Measurements from ENCODE around the gene SUGT1. TPM values are rescaled to one million over a fixed set of nuclear protein-coding genes. Genes with fewer than 3 reads are reported as not detected.

Gene SUGT1
- total and polyA plus RNA-seq, 2 of the 13 experiments (the other 11 are each of a cell fraction or from before 2014, with no cell fraction given), result 23.1 to 71.2 TPM

- in situ Hi-C loops (cut with HindIII; ENCODE audit: extremely low pct_ligation_motif_present, low pct_unique_long_range_greater_than_20kb), result loop anchor here (10.0 kb wide), 1 partner anchor 58 kb away; no protein-coding TSS in a partner anchor
- TF ChIP-seq JUND (CRISPR knock-in tag; IDR thresholded peaks at IDR 0.05) (no peak), NFE2 (CRISPR knock-in tag; IDR thresholded peaks at IDR 0.05) (no peak), BHLHE40 (IDR thresholded peaks at IDR 0.05; ENCODE audit: low read length) (no peak), ARID2 (CRISPR knock-in tag; IDR thresholded peaks at IDR 0.05; ENCODE audit: borderline replicate concordance) (no peak), RBM39 (IDR thresholded peaks at IDR 0.05; ENCODE audit: low read depth, low read length, poor library complexity, severe bottlenecking) (no peak), ZNF619 (CRISPR knock-in tag; IDR thresholded peaks at IDR 0.05) (no peak), ETS1 (CRISPR knock-in tag; IDR thresholded peaks at IDR 0.05) (no peak), HDAC6 (IDR thresholded peaks at IDR 0.05; ENCODE audit: low read depth, low read length) (no peak), CAMTA2 (CRISPR knock-in tag; IDR thresholded peaks at IDR 0.05; ENCODE audit: borderline replicate concordance) (no peak), AHR (CRISPR knock-in tag; IDR thresholded peaks at IDR 0.05) (no peak), ZNF83 (CRISPR knock-in tag; IDR thresholded peaks at IDR 0.05; ENCODE audit: borderline replicate concordance) (no peak), E2F5 (CRISPR knock-in tag; conservative IDR thresholded peaks at IDR 0.05) (no peak), MIER2 (CRISPR knock-in tag; IDR thresholded peaks at IDR 0.05) (no peak)
- TF ChIP-seq, protein P1, sequence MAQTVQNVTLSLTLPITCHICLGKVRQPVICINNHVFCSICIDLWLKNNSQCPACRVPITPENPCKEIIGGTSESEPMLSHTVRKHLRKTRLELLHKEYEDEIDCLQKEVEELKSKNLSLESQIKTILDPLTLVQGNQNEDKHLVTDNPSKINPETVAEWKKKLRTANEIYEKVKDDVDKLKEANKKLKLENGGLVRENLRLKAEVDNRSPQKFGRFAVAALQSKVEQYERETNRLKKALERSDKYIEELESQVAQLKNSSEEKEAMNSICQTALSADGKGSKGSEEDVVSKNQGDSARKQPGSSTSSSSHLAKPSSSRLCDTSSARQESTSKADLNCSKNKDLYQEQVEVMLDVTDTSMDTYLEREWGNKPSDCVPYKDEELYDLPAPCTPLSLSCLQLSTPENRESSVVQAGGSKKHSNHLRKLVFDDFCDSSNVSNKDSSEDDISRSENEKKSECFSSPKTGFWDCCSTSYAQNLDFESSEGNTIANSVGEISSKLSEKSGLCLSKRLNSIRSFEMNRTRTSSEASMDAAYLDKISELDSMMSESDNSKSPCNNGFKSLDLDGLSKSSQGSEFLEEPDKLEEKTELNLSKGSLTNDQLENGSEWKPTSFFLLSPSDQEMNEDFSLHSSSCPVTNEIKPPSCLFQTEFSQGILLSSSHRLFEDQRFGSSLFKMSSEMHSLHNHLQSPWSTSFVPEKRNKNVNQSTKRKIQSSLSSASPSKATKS (CRISPR knock-in tag; IDR thresholded peaks at IDR 0.05), result peak; percentile 65; the same call in 1 of the 2 replicates
- TF ChIP-seq, protein P2, sequence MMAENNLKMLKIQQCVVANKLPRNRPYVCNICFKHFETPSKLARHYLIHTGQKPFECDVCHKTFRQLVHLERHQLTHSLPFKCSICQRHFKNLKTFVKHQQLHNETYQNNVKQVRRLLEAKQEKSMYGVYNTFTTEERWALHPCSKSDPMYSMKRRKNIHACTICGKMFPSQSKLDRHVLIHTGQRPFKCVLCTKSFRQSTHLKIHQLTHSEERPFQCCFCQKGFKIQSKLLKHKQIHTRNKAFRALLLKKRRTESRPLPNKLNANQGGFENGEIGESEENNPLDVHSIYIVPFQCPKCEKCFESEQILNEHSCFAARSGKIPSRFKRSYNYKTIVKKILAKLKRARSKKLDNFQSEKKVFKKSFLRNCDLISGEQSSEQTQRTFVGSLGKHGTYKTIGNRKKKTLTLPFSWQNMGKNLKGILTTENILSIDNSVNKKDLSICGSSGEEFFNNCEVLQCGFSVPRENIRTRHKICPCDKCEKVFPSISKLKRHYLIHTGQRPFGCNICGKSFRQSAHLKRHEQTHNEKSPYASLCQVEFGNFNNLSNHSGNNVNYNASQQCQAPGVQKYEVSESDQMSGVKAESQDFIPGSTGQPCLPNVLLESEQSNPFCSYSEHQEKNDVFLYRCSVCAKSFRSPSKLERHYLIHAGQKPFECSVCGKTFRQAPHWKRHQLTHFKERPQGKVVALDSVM (CRISPR knock-in tag; IDR thresholded peaks at IDR 0.05), result peak; percentile 28; the same call in 1 of the 2 replicates
These were observed 306 bp downstream of the SUGT1 start for GRCh38 chr13:52652980-52653303.

More at GRCh38 chr13:52652980-52653303, 306 bp downstream of the SUGT1 start:
- Histone ChIP-seq H3K9me3 (ENCODE audit: low read length) (no peaks in the 10 kb centered on the region), H3K4me3 (replicated peaks in 1 of 3; ENCODE audit: insufficient read depth in 1 of 3, low read depth in 2 of 3, low read length in 3 of 3) (peak overlapping the region; percentile 90 to 95 (median 92)), H3K9ac (ENCODE audit: insufficient read depth, low read depth, low read length) (peak overlapping the region; percentile 98), H3K79me2 (ENCODE audit: insufficient read depth, low read length) (peaks cover 59% of the 10 kb centered on the region), H3K4me1 (ENCODE audit: insufficient read depth, low read length) (peaks cover 43% of the 10 kb centered on the region), H3K36me3 (replicated peaks in 1 of 2; ENCODE audit: control insufficient read depth in 1 of 2, insufficient read depth in 2 of 2, low read length in 2 of 2) (peaks cover 0 to 12% of the 10 kb centered on the region in 2 experiments; a peak in 2 of 5 replicates), H2AFZ (ENCODE audit: low read length) (peak overlapping the region; percentile 66), H3K27me3 (ENCODE audit: control insufficient read depth in 1 of 2, insufficient read depth in 2 of 2, low read length in 2 of 2) (no peaks in the 10 kb centered on the region; a peak in 1 of 5 replicates), H3K27ac (ENCODE audit: extremely low read length, insufficient read depth, low read length) (peak overlapping the region; percentile 100), H4K20me1 (ENCODE audit: insufficient read depth, low read length) (no peaks in the 10 kb centered on the region), H3K4me2 (ENCODE audit: low read depth, low read length) (peak overlapping the region; percentile 80)
- BruUV-seq (replicated peaks), result TSS peak; percentile 73
- DNase-seq (ENCODE audit: low spot score), result no peak
- POLR2A ChIA-PET, result interaction anchor here (0.6 to 3.3 kb wide), 20 partner anchors 9 to 315 kb away, joined by 3 to 94 read pairs (median 4); partner anchors contain the start of gene VPS36
- intact Hi-C loops (cut with micrococcal nuclease; ENCODE audit: unreplicated experiment), result loop anchor here (1.0 to 10.0 kb wide), 2 partner anchors 36 to 198 kb away; partner anchors contain the start of genes CKAP2 and VPS36
- WGBS (ENCODE audit: low lambda C conversion rate), result 0% methylated on average over 18 of the region's 18 CpGs
- CTCF ChIA-PET (ENCODE audit: low intra/inter-chr PET ratio, low total read pairs), result no interaction called here
- peak; percentile 51 for ATAC-seq
- no peak for FAIRE-seq
